Esophagus (tissue), 2 donors: ENCODE results near the gene SLAMF6. TPM values are rescaled to one million over a fixed set of nuclear protein-coding genes. Genes with fewer than 3 reads are reported as not detected.
A peak's percentile ranks its signal among the peaks of the same experiment; 100 is the strongest.
"Not testable (repeated sequence)": the region's sequence is repeated elsewhere in the genome, so short reads cannot be mapped to it uniquely, and the experiment has no call there.

Experiments used
- H3K27ac ChIP-seq, 2 donors: one replicate each; pipeline ENCODE4 v1.5.1; 2013; ENCODE audit warnings: low read depth in 2 of 2, mild to moderate bottlenecking in 2 of 2, inconsistent platforms in 1 of 2, low read length in 1 of 2, moderate library complexity in 1 of 2
- H3K27me3 ChIP-seq, 2 donors: one replicate each; pipeline ENCODE4 v1.6.1; 2013; ENCODE audit warnings: low read length in 2 of 2, control low read depth in 1 of 2, mild to moderate bottlenecking in 1 of 2; ENCODE audit not compliant: insufficient read depth in 2 of 2, control insufficient read depth in 1 of 2
- H3K36me3 ChIP-seq, 2 donors: one replicate each; pipeline ENCODE4 v1.6.1; 2013; ENCODE audit warnings: low read length in 1 of 2; ENCODE audit not compliant: control insufficient read depth in 2 of 2, insufficient read depth in 2 of 2
- H3K4me1 ChIP-seq, 2 donors: one replicate each; pipeline ENCODE4 v1.6.1; 2013; ENCODE audit warnings: low read length in 1 of 2; ENCODE audit not compliant: control insufficient read depth in 2 of 2, insufficient read depth in 2 of 2
- H3K4me3 ChIP-seq, 2 donors: one replicate each; pipeline ENCODE4 v1.5.1; 2013; ENCODE audit warnings: low read length in 2 of 2, mild to moderate bottlenecking in 2 of 2, low read depth in 1 of 2, moderate library complexity in 1 of 2
- H3K9me3 ChIP-seq, 2 donors: one replicate each; pipeline ENCODE4 v1.6.1; 2013; ENCODE audit warnings: mild to moderate bottlenecking in 2 of 2, low read depth in 1 of 2, low read length in 1 of 2, moderate library complexity in 1 of 2; ENCODE audit not compliant: control insufficient read depth in 2 of 2, insufficient read depth in 1 of 2
- WGBS, 2 donors: extraction: QIAGEN DNeasy Blood & Tissue Kit; methylation state at CpG; one replicate each; pipeline ENCODE4 v1.1.7; 2013; 5-methylcytosine and 5-hydroxymethylcytosine counted together
- polyA plus RNA-seq, 2 donors: library from polyadenylated mRNA; stranded (reverse); fragments of 200-250 nt; gene quantifications; one replicate each; pipeline ENCODE4 v1.2.3, GENCODE V29; 2013
- donor health status: healthy with polysubstance abuse.
- donor health status: Bipolar disorder and iron deficiency.

Gene SLAMF6
- polyA plus RNA-seq, 2 donors, result 0.55 to 1.4 TPM

- Histone ChIP-seq H3K4me3 (no peak overlapping the region), H3K9me3 (peaks cover 0 to 2% of the 10 kb centered on the region in 2 donors), H3K36me3 (no peaks in the 10 kb centered on the region), H3K27ac (no peak overlapping the region), H3K27me3 (no peaks in the 10 kb centered on the region), H3K4me1 (no peaks in the 10 kb centered on the region)
- WGBS, 2 donors, result 81 to 93% methylated on average over 8 of the region's 8 CpGs
These were observed 14.9 kb upstream of the SLAMF6 start for GRCh38 chr1:160537714-160538665.

- H3K36me3 ChIP-seq, result no peaks in the 10 kb centered on the region
- no peak overlapping the region for H3K27ac ChIP-seq
- H3K9me3 ChIP-seq, result peaks cover 0 to 6% of the 10 kb centered on the region in 2 donors
- H3K4me1 ChIP-seq, result no peaks in the 10 kb centered on the region
- H3K4me3 ChIP-seq, result no peak overlapping the region
- H3K27me3 ChIP-seq, result no peaks in the 10 kb centered on the region
- 66 to 88% methylated on average over 3 of the region's 3 CpGs for WGBS, 2 donors
These were observed 12.0 kb upstream of the SLAMF6 start for GRCh38 chr1:160534823-160535605.

DNA sequence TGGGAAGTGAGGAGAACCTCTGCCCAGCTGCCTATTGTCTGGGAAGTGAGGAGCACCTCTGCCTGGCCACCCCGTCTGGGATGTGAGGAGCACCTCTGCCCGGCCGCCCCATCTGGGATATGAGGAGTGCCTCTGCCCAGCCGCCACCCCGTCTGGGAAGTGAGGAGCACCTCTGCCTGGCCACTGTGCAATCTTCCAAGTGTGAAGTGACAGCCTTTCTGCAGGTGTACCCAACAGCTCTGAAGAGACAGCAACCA is 9.4 kb upstream of the SLAMF6 start:
- not testable (repeated sequence) for H3K36me3 ChIP-seq, H3K27me3 ChIP-seq, H3K27ac ChIP-seq, H3K9me3 ChIP-seq, H3K4me1 ChIP-seq, H3K4me3 ChIP-seq
- WGBS, 2 donors, result 91% methylated on average over 5 of the region's 5 CpGs

DNA sequence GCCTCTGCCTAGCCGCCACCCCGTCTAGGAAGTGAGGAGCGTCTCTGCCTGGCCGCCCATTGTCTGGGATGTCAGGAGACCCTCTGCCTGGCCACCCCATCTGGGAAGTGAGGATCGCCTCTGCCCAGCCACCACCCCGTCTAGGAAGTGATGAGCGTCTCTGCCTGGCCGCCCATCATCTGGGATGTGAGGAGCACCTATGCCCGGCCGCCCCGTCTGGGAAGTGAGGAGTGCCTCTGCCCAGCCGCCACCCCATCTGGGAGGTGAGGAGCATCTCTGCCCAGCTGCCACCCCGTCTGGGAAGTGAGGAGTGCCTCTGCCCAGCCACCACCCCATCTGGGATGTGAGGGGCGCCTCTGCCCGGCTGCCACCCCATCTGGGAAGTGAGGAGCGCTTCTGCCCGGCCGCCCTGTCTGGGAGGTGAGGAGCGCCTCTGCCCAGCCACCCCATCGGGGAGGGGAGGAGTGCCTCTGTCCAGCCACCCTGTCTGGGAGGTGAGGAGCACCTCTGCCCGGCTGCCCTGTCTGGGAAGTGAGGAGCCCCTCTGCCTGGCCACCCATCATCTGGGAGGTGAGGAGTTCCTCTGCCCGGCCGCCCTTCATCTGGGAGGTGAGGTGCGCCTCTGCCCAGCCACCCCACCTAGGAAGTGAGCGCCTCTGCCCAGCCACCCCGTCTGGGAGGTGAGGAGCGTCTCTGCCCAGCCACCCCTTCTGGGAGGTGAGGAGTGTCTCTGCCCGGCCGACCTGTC is 8.9 kb upstream of the SLAMF6 start:
- WGBS, 2 donors, result 94 to 97% methylated on average over 27 to 29 of the region's 29 CpGs
- not testable (repeated sequence) for H3K27ac ChIP-seq, H3K4me1 ChIP-seq, H3K27me3 ChIP-seq, H3K4me3 ChIP-seq, H3K9me3 ChIP-seq, H3K36me3 ChIP-seq

GRCh38 chr1:160529401-160529952 is 6.4 kb upstream of the SLAMF6 start:
- not testable (repeated sequence) for H3K27ac ChIP-seq, H3K27me3 ChIP-seq, H3K4me3 ChIP-seq, H3K9me3 ChIP-seq, H3K4me1 ChIP-seq, H3K36me3 ChIP-seq
- 66 to 70% methylated on average over 7 of the region's 7 CpGs for WGBS, 2 donors

DNA sequence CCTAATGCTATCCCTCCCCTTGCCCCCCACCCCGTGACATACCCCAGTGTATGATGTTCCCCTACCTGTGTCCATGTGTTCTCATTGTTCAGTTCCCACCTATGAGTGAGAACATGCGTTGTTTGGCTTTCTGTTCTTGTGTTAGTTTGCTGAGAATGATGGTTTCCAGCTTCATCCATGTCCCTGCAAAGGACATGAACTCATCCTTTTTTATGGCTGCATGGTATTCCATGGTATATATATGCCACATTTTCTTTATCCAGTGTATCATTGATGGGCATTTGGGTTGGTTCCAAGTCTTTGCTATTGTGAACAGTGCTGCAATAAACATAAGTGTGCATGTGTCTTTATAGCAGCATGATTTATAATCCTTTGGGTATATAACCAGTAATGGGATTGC is 734 bp upstream of the SLAMF6 start:
- H3K27me3 ChIP-seq, H3K4me1 ChIP-seq, H3K27ac ChIP-seq, H3K4me3 ChIP-seq, H3K9me3 ChIP-seq, H3K36me3 ChIP-seq: not testable (repeated sequence)
- 84 to 86% methylated on average over 2 of the region's 2 CpGs for WGBS, 2 donors

DNA sequence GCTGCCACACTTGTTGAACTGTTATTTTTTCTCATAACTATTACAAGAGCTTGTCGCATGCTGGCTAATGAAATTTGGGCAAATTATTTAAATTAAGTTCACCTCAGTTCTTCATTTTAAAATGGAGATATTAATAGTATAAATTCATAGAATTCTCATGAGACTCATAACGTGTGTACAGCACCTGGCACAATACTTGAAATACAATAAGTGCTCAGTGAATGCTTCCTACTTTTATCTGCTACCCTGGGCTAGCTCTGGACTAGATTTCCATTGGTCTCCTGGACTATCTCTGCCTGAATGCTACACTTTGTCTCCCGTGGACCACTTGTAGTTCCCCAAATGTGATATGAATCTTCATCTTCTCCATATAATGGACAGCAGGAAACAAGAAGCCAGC is 919 bp downstream of the SLAMF6 start:
- no peaks in the 10 kb centered on the region for H3K9me3 ChIP-seq
- H3K4me3 ChIP-seq, result peak overlapping the region in 1 of 2 donors; percentile 7
- H3K27ac ChIP-seq, result peak overlapping the region in 1 of 2 donors; percentile 14
- no peaks in the 10 kb centered on the region for H3K36me3 ChIP-seq
- no peaks in the 10 kb centered on the region for H3K4me1 ChIP-seq
- WGBS, 2 donors, result 57 to 67% methylated on average over 3 of the region's 3 CpGs
- H3K27me3 ChIP-seq, result no peaks in the 10 kb centered on the region

DNA sequence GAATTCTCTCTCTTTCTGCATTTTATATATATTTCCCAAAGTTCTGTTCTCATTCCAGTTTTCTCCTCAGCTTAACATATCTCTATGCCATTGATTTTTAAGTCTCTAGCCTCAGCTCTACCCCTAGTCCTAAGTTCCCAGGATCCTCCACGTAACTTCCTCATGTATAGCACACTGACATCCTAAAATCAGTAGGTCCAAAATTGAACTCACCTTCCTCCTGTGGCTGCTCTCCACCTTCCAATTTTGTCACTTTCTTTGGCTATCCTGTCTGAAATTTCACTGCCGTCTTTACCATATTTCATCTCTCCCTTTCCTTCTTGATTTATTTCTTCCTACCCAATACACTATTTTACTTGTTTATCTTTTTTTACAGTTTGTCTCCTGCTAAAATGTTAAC is 1.5 kb downstream of the SLAMF6 start:
- H3K9me3 ChIP-seq, result no peaks in the 10 kb centered on the region
- no peak overlapping the region for H3K27ac ChIP-seq
- no peaks in the 10 kb centered on the region for H3K36me3 ChIP-seq
- no peaks in the 10 kb centered on the region for H3K27me3 ChIP-seq
- WGBS, 2 donors, result 75 to 78% methylated on average over 2 of the region's 2 CpGs
- H3K4me3 ChIP-seq, result no peak overlapping the region
- no peaks in the 10 kb centered on the region for H3K4me1 ChIP-seq

DNA sequence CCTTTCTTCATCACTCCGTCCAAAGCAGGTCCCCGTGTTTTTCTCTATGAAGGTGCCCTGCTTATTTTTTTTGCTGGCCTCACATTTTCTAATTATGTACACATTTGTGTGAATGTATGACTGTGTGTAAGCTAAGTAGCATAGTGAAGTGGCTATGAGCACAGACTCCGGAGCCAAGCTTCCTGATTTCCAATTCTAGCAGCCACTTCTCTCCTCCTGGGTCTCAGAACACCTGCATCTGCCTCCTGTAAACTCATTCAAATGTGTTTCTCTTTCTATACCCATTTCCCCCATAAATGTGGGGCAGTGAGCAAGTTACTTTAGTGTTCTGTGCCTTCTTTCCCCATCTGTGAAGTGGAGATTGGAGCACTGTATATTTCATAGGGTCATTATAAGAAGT is 2.1 kb downstream of the SLAMF6 start:
- Histone ChIP-seq H3K4me3 (no peak overlapping the region), H3K27me3 (no peaks in the 10 kb centered on the region), H3K9me3 (no peaks in the 10 kb centered on the region), H3K36me3 (no peaks in the 10 kb centered on the region), H3K27ac (no peak overlapping the region), H3K4me1 (no peaks in the 10 kb centered on the region)
- 43 to 48% methylated on average over 3 of the region's 3 CpGs for WGBS, 2 donors
